HG03175 (cell line): ENCODE measurements around the gene PTBP3.
"Not testable (repeated sequence)": the region's sequence is repeated elsewhere in the genome, so short reads cannot be mapped to it uniquely, and the experiment has no call there.

Experiments used
- ATAC-seq: cut with Tn5 transposase; IDR thresholded peaks from one replicate; pipeline ENCODE4 v1.9.1; 2021; ENCODE audit warnings: mild to moderate bottlenecking, moderate library complexity; ENCODE audit not compliant: unreplicated experiment

Gene PTBP3

DNA sequence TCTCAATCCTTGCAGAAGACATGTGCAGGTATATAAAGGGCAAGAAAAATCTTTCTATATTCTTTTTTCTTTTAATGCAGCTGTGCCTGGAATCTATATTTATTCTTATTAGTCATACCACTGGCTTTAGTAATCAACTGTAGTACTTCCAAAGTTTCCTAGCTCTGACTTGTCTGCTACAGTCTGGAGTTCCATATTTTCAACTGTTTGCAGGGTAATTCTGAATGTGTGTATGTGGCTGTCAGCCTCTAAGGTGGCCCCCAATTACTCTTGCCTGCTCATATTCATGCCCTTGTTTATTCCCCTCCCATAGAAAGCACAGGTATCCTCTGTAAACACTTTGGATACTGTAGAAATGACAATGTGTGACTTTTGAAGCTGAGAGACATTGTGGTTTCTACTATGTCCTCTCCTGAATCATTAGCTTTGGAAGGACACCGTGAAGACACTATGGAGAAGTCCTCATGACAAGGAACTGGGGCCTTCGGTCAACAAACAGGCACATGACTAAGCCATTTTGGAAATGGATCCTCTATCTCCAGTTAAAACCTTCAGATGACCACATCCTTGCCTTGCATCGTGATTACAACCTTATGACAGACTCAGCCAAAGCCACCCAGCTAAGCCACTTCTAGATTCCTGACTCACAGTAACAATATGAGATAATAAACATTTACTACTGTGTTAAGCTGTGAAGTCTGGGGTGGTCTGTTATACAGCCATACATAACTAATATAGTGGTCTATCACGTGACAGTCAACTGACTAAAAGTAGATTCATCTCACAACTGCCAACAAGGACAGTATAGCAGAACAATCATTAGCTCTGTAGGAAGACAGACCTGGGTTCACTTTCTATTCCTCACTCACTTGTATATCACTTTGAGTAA lies 108.8 kb downstream of the PTBP3 start:
- peak; percentile 87 for ATAC-seq

DNA sequence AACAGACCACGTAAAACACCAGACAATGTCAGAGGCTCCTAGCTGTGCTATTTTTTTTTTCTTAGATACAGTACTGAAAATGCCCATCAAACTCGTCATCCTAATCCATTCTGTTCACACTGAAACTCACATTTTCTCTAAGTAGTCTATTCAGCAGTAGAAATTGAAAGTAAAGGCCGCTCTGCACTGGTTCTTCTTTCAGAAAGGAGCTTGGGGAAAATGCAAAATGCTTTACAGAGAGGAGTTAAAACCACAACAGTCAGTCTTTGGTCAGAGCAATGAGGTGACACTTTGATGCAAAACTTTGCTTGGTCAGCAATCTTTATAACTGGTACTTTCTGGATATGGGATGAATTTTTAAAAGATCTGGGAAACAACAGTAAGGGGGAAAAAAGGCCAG lies 114.5 kb downstream of the PTBP3 start:
- peak; percentile 95 for ATAC-seq

- no peak for ATAC-seq
Observed at GRCh38 chr9:112212926-112213325, 120.5 kb downstream of the PTBP3 start.

GRCh38 chr9:112207451-112207850 lies 126.0 kb downstream of the PTBP3 start:
- ATAC-seq: no peak

GRCh38 chr9:112203536-112203935 lies 129.9 kb downstream of the PTBP3 start:
- no peak for ATAC-seq

DNA sequence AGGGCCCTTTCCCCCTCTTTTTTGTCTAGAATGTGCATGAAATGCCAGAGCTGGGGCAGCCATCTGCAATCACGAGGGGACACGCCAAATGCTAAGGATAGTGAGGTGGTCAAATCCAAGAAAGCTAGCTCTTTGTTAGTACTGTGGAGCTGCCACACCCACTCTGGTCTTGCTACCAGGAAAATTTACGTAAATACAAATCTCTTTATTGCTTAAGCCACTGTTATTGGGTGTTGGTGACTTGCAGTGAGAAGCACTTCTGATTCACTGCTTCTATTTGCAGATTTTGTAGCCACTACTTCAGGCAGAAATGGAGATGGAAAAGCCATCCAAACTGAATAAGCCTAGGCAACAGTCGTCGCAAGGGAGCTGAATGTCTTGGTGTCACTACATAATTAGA lies 132.7 kb downstream of the PTBP3 start:
- ATAC-seq: no peak

DNA sequence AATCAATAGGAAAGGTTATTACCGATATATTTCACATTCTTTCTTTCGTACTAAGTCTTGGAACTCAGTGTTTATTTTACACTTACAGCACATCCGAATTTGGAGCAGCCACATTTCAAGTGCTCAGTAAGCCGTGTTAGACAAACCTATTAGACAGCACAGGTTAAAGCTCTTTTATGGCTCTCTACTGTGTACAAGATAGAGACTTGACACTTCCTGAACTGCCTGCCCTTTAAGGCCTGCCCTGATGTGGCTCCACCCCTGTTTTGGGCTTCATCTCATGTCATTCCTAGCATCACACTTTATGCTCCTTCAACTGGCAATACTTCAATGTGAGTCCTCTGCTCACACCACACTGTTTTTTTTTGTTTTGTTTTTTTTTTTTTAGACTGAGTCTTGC lies 134.8 kb downstream of the PTBP3 start:
- ATAC-seq: no peak

DNA sequence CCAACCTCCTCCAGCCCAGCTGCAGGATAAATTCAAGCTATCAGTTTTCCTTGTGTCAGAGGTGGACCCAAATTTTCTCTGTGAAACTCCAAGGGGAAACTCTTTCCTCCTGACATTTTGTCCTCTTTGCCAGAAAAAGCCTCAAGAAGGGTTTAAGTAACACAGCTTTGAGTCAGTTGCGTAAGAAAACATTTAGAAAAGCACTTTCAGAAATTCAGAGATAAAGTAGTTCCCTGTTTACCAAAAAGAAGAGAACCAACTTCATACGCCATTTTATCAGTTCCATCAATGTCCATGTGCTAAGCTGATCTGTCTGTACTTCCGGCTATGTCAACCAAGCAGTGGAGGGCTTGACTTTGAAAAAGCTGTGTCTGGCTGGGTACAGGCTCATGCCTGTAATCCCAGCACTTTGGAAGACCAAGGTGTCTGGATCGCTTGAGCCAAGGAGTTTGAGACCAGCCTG lies 138.4 kb downstream of the PTBP3 start:
- no peak for ATAC-seq

GRCh38 chr9:112193572-112194288 lies 139.7 kb downstream of the PTBP3 start:
- ATAC-seq: no peak

- ATAC-seq: not testable (repeated sequence)
Observed at GRCh38 chr9:112190320-112190719, 143.1 kb downstream of the PTBP3 start.

DNA sequence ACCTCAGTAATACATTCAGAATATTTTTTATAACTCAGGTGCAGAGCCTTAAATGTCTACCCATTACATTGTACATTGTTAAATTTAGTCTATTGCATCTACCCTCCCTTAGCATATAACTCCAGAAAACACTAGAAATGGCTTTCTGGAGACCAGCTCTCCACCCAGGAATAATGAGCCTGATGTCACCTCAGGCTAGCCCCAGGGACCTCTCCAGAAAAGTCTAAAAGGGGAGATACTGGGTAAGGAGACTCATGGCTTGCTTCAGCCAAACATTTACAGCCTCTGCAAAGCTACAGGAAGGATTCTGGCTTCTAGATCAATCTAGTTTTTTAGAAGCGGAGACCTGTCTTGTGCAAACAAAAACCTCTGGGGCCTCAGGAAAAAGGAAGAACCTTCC lies 144.5 kb downstream of the PTBP3 start:
- ATAC-seq: no peak

GRCh38 chr9:112187404-112187803 lies 146.0 kb downstream of the PTBP3 start:
- ATAC-seq: no peak

- ATAC-seq: no peak
Observed at GRCh38 chr9:112186695-112187094, 146.7 kb downstream of the PTBP3 start.

GRCh38 chr9:112184946-112185345 lies 148.5 kb downstream of the PTBP3 start:
- no peak for ATAC-seq

DNA sequence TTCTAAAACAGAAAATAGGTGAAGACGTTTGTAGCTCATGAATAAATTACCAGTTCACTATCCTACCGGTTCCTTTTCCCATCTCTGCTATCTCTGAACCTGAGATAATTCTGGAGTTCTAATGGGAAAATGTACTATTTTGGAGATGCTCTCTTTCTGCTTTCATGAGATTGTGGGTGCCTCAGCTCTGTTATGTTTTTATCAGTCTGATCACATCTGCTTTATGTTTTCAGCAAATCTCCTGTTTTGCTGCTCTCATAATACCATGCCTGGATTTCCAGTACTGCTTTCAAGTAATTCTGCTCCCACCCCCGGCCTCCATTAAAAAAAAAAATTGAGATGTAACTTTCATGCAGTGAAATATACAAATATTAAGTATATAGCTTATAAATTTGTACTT lies 149.2 kb downstream of the PTBP3 start:
- ATAC-seq: no peak

DNA sequence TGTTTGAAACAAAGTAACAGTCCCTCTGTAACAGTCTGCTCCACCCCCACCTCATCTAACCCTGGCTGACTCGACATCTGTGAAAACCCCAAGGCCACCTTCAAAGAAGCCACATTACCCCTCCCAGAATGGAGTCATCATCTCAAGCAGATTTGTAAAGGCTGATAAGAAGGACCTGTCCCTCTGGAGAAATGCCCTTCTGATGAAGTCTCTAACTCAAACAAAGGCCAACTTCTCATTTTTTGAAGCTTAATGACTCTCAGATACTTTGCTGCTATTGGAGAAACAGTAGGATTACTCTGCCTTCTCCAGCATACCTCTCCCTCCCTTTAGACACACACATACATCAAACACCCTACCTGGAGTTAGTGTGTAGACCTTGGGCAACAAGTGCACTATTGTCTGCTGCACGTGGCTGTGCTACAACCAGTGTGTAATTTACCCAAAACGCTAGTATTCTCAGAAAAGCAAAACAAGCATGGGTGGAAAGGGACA lies 153.0 kb downstream of the PTBP3 start:
- ATAC-seq: no peak

GRCh38 chr9:112179816-112180215 lies 153.6 kb downstream of the PTBP3 start:
- ATAC-seq: no peak

- no peak for ATAC-seq
Observed at GRCh38 chr9:112176524-112176923, 156.9 kb downstream of the PTBP3 start.

GRCh38 chr9:112175796-112176315 lies 157.6 kb downstream of the PTBP3 start:
- no peak for ATAC-seq

- peak; percentile 48 for ATAC-seq
Observed at GRCh38 chr9:112174965-112175795, 158.2 kb downstream of the PTBP3 start, which contains the start of gene SUSD1. TSS of gene SUSD1 (minus strand) at chr9:112175297. CDS start at chr9:112175235, 62 bp downstream.
